Measurements from ENCODE around the gene DAND5.
"Not testable (repeated sequence)": the region's sequence is repeated elsewhere in the genome, so short reads cannot be mapped to it uniquely, and the experiment has no call there.

Gene DAND5

DNA sequence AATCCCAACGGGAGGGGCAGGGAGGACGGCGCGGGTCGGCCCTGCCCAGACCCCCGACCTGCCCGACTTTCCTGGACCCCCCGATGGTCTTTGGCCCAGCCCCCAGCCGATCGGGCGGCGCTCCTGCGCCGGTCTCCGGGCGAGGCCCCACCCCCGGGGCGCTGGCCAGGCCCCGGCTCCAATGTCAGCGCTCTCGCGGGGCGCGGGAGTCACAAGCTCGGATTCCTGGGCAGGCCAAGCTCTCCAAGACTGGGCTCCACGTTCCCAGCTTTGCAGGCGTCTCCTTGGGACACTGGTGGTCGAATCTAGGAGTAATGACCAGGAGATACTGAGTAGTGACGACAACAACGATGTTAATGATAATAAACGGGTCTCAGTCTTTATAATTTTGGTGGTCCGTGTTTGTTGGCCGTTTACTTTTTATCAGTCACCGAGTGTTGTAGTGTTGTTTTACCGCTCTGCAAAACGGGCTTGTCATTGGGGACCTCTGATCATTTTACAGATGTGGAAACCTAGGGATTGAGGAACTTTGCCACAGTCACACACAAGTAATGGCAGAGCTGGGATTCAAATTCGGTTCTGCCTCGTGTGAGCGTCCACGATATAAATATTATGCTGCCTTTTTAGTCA, 23.2 kb upstream of the DAND5 start:
- peak; percentile 48 for DNase-seq (ENCODE audit: low read depth)

DNA sequence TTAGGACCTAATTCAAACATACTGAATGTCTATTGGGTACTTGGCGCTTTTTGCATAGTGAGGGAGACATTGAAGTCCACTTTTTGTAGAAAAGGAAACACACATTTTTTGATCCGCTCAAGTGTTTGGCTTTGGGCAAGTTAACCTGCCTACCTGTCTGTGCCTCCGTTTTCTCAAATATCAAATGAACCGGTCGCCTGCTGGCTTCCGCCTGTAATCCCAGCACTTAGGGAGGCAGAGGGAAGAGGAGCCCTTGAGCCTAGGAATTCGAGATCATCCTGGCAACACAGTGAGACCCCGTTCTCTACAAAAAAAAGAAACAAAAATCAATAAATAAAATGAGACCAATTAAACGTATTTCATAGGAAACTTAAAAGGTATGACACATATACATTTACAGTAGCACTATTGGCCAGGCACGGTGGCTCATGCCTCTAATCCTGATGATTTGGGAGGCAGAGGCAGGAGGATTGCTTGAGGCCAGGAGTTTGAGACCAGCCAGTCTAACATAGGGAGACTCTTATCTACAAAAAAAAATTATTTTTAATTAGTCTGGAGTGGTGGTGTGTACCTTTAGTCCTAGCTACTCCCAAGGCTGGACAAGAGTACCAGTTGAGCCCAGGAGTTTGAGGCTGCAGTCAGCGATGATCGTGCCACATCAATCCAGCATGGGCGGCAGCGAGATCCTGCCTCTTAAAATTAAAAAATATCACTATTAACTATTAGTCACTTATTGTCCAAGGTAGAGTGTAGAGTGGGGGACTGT, 22.5 kb upstream of the DAND5 start:
- DNase-seq (ENCODE audit: low read depth), result no peak

DNA sequence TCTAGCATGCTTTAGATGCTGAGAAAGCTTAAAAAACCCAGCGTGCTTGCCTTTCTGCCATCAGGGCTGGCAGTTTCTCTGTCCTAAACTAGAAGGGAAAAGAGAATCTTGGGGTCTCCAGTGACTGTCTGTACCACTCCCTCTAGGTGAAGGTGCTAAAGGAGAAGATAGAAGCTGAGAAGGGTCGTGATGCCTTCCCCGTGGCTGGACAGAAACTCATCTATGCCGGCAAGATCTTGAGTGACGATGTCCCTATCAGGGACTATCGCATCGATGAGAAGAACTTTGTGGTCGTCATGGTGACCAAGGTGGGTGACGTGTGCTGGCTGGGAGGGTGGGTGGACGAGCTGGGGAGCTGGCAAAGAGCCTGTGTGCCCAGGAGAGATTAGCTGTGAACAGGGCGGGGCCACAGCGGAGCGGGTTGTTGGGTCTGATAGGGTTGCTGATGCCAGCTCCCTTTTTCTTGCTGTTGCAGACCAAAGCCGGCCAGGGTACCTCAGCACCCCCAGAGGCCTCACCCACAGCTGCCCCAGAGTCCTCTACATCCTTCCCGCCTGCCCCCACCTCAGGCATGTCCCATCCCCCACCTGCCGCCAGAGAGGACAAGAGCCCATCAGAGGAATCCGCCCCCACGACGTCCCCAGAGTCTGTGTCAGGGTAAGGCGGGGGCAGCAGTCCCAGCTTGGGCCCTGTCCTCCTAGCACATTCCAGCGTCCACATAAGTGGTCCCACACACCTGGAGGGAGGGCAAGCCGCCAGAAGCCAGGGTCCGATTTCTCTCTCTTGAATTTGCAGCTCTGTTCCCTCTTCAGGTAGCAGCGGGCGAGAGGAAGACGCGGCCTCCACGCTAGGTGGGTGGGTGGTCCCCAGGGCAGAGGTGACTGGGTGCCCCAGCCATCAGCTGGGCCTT, 21.4 kb upstream of the DAND5 start:
- no peak for DNase-seq (ENCODE audit: low read depth)

DNA sequence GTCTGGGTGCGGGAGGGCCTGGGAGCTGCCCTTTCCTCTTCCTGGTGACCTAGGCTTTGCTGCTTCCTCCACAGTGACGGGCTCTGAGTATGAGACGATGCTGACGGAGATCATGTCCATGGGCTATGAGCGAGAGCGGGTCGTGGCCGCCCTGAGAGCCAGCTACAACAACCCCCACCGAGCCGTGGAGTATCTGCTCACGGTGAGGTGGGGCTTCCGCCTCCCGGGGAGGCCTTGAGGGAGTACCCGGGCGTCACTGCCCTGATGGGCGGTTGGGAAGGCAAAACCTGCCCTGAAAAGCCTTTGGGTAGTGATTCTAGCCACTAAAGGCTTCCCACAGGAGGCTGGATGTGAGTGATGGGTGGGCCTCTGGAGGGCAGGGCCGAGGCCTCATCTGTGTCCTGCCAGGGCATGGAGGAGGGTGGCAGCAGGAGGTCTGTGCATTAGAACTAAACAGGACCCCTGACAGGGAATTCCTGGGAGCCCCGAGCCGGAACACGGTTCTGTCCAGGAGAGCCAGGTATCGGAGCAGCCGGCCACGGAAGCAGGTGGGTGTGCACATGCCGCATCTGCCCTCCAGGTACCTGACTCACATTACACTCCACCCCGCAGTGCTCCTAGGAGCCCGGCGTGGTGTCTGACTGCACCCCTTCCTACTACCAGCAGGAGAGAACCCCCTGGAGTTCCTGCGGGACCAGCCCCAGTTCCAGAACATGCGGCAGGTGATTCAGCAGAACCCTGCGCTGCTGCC, 20.6 kb upstream of the DAND5 start:
- DNase-seq (ENCODE audit: low read depth), result no peak

DNA sequence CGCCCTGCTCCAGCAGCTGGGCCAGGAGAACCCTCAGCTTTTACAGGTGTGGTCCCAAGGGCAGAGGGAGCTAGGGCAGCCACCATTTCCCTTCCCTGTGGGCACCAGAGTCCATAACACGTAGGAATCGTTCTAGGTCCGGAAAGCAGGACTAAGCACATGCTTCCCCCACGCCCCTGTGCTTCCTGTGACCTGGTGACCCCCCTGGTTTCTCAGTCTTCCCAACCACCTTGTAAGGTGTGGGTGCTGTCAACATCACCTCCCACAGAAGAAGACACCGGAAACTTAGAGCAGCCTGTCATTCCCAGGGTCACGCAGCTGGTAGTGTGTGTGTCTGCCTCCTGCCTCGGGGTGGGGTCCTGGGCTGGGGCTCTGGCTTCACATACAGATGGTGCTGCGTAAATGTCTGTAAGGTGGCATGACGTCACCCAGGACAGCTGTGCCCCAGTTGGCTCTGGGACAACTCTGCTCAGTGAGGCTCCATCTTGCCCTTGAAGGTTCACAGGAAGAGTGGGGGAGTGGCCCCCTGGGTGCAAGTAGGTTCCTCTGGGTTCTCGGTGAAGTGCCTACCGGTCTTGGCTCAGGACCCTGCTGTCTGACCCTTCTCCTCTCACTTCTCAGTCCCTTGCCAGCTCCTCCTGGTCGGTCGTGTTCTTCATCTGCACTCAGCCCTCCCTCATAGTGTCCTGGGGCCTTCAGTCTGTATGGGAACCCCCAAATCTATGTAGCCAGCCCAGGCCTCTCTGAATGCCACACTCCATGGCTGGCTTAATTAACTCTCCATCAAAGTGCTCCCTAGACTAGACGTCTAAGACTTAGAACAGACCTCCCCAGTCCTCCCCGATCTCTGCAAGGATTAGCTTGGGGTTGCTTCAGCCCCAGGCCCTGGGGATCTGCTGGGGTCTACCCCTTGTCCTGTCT, 19.8 kb upstream of the DAND5 start:
- DNase-seq (ENCODE audit: low read depth), result no peak

DNA sequence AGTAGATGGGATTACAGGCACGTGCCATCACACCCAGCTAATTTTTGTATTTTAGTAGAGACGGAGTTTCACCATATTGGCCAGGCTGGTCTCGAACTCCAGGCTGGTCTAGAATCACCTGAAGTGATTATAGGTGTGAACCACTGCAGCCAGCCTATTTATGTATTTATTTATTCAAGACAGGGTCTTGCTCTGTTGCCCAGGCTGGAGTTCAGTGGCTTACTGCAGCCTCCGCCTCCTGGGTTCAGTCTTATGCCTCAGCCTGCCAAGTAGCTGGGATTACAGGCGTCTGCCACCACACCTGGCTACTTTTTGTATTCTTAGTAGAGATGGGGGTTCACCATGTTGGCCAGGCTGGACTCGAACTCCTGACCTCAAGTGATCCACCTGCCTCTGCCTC, 17.3 kb upstream of the DAND5 start:
- not testable (repeated sequence) for DNase-seq (ENCODE audit: low read depth)

DNA sequence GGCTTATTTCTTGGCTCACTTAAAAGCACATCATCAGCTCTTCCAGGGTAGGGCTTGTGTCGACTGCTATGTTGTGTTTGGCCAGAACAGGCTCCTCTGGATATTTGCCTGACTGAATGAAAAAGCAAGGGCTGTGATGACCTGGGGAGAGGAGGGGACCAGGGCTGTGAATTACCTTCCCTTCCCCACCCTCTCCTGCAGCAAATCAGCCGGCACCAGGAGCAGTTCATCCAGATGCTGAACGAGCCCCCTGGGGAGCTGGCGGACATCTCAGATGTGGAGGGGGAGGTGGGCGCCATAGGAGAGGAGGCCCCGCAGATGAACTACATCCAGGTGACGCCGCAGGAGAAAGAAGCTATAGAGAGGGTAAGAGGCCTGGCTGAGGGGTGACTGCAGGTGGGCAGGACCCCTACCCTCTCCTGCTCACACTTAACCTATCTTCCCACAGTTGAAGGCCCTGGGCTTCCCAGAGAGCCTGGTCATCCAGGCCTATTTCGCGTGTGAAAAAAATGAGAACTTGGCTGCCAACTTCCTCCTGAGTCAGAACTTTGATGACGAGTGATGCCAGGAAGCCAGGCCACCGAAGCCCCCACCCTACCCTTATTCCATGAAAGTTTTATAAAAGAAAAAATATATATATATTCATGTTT, 16.8 kb upstream of the DAND5 start:
- DNase-seq (ENCODE audit: low read depth), result no peak

DNA sequence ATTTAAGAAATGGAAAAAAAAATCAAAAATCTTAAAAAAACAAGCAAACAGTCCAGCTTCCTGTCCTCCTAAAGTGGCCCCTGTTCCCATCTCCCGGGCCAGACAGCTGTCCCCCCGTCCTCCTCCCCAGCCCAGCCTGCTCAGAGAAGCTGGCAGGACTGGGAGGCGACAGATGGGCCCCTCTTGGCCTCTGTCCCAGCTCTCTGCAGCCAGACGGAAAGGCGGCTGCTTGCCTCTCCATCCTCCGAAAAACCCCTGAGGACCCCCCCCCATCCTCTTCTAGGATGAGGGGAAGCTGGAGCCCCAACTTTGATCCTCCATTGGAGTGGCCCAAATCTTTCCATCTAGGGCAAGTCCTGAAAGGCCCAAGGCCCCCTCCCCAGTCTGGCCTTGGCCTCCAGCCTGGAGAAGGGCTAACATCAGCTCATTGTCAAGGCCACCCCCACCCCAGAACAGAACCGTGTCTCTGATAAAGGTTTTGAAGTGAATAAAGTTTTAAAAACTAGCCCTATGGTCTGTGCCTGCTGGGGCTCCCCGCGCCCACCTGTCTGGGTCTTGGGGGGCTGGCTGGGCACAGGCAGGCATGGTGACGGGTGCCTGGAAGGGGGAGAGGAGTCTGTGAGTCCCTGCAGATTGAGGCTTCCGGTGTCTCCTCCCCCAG, 16.1 kb upstream of the DAND5 start:
- no peak for DNase-seq (ENCODE audit: low read depth)

DNA sequence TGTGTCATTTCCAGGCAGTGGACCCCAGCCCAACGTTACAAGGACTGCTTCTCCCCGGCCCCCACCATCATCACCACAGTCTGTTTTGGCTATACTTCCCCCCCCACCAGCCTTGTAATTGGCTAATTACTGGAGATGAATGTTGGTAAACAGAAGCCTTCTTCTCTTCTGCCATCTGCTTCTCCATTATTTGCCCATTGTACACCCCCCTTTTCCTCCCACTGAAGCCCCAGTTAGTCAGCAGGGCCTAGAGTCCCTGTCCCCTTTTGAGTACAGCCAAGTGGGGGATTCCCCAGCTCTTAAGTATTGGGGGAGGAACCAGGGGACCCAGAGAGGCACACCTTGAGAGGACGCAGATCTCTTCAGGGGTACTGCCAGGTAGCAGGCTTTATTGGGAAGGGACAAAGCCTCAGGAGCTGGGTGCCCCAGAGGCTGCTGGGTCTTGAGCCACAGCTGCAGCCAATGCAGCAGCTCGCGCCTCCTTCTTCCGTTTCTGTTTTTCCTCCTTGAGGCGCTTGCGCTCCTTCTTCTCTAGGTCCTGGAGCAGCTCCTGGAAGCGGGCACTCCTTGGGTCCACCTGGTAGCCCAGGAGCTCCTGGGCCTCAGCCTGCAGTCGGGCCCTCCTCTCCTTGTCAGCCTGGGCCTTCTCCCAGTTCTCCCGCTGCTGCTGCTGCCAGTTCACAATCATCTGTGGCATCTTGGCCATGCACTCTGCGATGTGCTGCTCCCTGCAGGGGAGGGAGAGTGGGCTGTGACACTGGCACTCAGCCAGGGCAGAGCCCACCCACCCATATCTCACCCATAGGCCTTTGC, 15.4 kb upstream of the DAND5 start:
- DNase-seq (ENCODE audit: low read depth), result no peak

DNA sequence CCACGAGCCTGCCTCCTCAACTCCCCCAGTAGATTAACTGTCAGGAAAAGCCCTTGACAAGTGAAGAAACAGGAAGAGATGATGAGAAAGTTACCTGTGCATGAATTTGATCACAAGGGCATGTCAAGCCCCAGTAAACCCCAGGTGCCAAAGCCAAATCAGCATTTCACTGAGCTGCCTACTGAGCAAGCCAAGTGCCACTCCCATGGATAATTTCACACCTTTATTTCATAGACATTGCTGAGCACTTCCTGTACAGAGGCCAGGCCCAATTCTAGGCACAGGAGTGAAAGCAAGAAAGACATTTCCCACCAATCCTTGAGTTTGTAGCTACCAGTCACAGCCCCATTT, 14.8 kb upstream of the DAND5 start:
- no peak for DNase-seq (ENCODE audit: low read depth)

DNA sequence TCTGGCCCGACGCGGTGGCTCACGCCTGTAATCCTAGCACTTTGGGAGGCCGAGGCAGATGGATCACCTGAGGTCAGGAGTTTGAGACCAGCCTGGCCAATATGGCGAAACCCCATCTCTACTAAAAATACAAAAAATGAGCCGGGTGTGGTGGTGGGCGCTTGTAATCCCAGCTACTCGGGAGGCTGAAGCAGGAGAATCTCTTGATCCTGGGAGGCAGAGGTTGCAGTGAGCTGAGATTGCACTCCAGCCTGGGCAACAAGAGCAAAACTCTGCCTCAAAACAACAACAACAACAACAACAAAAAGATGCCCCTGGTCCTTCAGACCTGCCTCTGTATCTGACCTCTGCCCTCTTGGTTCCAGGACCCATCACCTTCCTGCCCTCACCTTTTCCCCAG, 13.8 kb upstream of the DAND5 start:
- DNase-seq (ENCODE audit: low read depth), result not testable (repeated sequence)

DNA sequence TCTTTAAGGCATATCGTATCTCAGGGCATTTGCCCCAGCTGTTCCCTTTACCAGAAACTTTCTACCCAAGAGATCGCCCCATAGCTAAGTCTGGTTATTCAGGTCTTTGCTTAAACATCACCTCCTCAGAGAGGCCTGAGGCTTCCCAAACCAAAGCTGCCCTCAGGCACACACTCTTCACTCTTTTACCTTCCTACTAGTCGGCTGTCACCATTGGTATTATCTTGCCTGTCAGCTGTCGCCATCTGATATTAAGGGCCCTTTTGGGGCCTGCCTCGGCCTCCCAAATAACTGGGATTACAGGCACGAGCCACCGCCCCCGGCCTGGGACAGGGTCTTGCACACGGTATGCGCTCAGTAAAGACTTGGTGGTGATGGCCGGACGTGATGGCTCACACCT, 13.4 kb upstream of the DAND5 start:
- DNase-seq (ENCODE audit: low read depth), result no peak

DNA sequence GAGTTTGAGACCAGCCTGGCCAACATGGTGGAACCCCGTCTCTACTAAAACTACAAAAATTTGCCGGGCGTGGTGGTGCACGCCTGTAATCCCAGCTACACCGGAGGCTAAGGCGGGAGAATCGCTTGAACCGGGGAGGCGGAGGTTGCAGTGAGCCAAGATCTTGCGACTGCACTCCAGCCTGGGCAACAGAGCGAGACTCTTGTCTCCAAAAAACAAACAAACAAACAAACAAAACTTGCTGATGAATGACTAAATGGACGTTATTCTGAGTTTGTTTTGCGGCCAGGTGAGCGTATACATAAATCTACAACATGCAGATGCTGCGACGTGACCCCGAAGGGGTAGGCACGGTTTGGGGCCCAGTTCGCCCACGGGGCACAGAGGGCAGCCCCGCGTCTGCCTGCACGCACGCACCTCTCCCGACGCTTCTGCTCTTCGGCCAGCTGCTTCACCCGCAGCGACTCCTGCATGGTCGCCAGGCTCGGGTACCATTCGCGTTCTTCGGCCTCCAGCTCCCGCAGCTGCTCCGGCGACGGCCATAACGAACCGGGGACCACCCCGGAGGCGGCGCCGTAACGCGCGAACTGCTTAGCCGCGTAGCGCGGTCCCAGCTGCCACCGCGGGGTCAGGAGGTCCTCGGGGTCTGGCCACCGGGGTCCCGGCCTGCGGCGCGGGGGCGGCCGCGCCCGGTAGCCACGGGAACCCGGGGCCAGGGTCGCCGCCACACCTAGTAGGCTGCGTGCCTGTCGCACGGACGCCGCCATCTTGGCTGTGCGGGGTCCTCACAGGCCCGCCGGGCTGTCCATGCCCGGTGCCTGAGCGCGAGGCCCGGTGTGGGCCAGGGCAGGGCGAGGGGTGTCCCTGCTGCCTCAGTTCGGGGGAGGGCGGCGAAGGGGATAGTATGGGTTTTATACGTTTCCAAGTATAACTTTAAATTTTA, 12.7 kb upstream of the DAND5 start, which contains the start of gene GADD45GIP1:
Gene GADD45GIP1, minus strand, starts transcription at position 778 of the 943 bp plus-strand sequence. Its CDS starts 11 bp downstream, at position 767.
- peak; percentile 77 for DNase-seq (ENCODE audit: low read depth)

DNA sequence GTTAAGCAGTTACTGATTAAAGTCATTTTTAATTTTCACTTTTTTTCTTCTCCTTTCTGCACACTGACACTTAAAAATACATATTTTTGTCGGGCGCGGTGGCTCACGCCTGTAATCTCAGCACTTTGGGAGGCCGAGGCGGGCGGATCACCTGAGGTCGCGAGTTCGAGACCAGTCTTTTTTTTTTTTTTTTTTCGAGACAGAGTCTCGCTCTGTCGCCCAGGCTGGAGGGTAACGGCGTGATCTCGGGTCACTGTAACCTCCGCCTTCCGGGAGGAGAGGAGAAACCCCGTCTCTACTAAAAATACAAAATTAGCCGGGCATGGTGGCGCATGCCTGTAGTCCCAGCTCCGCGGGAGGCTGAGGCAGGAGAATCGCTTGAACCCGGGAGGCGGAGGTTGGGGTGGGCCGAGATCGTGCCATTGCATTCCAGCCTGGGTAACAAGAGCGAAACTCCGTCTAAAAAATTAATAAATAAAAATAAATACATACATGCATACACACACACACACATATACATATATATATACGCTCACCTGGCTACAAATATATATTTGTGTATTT, 11.9 kb upstream of the DAND5 start:
- DNase-seq (ENCODE audit: low read depth), result not testable (repeated sequence)

DNA sequence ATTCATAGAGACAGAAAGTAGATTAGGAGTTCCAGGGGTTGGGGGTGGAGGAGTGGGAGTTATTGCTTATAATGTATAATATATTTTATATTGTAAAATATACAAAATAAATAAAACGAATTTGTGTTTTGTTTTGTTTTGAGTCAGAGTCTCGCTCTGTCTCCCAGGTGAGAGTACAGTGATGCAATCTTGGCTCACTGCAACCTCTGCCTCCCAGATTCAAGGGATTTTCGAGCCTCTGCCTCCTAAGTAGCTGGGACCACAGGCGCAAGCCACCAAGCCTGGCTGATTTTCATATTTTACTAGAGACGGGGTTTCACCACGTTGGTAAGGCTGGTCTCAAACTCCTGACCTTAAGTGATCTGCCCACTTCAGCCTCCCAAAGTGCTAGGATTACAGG, 9.9 kb upstream of the DAND5 start:
- no peak for DNase-seq (ENCODE audit: low read depth)

DNA sequence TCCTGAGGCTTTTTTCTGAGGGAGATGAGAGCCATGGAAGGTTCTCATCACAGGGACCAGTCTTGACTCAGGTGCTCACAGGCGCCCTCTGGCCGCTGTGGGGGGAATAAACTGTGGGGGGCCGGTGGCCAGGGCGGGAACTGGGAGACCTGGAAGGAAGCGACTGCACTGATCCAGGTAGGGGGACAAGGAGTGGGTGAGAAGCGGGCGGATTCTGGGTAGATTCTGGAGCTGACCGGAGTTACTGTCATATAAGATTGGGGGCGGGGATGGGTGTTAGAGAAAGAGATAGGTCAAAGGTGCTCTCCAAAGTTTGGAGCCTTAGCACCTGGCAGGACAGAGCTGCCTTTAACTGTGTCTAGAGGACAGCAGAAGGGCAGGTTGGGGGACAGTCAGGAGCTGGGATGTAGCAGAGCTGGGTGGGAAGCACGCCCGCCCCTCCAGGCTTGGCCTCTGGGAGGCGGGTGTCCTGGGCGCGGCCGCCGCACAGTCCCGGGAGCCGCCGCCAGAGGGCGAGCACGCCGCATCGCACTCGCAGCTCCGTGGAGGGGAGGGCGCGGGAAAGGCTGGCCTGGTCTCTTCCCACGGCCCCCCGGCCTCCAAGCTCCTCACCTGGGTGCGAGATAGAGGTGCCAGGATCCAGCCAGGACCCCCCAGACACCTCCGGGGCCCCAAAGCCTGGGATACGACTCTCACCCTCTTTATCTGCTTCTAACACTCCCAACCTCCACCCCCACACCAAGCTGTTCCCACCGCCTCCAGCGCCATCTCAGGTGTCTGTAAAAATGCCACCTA, 4.2 kb upstream of the DAND5 start:
- peak; percentile 79 for DNase-seq (ENCODE audit: low read depth)

DNA sequence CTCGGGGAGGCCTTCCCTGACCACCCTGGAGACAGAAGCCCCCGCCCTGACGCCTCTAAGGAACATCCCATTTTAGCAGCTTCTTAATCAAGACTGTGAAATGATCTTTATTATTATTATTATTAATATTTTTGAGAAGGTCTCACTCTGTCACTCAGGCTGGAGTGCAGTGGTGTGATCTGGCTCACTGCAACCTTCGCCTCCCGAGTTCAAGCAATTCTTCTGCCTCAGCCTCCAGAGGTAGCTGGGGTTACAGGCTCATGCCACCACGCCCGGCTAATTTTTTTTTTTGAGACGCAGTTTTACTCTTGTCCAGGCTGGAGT, 3.6 kb upstream of the DAND5 start:
- no peak for DNase-seq (ENCODE audit: low read depth)
